LNCAP (cell line): ENCODE measurements around the gene TSR1.

Experiments used
- CTCF ChIP-seq: fragments of 450-650 bp; IDR thresholded peaks from 2 replicates; pipeline ENCODE4 v1.5.1; 2017; ENCODE audit warnings: mild to moderate bottlenecking

The TSR1 gene

GRCh38 chr17:2379489-2380225 is 43.4 kb upstream of the TSR1 start:
- no peak for TF ChIP-seq CTCF

- no peak for TF ChIP-seq CTCF
These were observed 42.6 kb upstream of the TSR1 start for GRCh38 chr17:2378905-2379304.

- no peak for TF ChIP-seq CTCF
These were observed 41.4 kb upstream of the TSR1 start for GRCh38 chr17:2377659-2378058.

GRCh38 chr17:2376107-2376506 is 39.9 kb upstream of the TSR1 start:
- TF ChIP-seq CTCF, result no peak

GRCh38 chr17:2375406-2375805 is 39.1 kb upstream of the TSR1 start:
- no peak for TF ChIP-seq CTCF

- TF ChIP-seq CTCF, result no peak
These were observed 38.5 kb upstream of the TSR1 start for GRCh38 chr17:2374549-2375285.

GRCh38 chr17:2373179-2373578 is 36.9 kb upstream of the TSR1 start:
- TF ChIP-seq CTCF, result no peak
